ENCODE measurements around the gene FANCM. TPM values are rescaled to one million over a fixed set of nuclear protein-coding genes. Genes with fewer than 3 reads are reported as not detected.

The FANCM gene, protein sequence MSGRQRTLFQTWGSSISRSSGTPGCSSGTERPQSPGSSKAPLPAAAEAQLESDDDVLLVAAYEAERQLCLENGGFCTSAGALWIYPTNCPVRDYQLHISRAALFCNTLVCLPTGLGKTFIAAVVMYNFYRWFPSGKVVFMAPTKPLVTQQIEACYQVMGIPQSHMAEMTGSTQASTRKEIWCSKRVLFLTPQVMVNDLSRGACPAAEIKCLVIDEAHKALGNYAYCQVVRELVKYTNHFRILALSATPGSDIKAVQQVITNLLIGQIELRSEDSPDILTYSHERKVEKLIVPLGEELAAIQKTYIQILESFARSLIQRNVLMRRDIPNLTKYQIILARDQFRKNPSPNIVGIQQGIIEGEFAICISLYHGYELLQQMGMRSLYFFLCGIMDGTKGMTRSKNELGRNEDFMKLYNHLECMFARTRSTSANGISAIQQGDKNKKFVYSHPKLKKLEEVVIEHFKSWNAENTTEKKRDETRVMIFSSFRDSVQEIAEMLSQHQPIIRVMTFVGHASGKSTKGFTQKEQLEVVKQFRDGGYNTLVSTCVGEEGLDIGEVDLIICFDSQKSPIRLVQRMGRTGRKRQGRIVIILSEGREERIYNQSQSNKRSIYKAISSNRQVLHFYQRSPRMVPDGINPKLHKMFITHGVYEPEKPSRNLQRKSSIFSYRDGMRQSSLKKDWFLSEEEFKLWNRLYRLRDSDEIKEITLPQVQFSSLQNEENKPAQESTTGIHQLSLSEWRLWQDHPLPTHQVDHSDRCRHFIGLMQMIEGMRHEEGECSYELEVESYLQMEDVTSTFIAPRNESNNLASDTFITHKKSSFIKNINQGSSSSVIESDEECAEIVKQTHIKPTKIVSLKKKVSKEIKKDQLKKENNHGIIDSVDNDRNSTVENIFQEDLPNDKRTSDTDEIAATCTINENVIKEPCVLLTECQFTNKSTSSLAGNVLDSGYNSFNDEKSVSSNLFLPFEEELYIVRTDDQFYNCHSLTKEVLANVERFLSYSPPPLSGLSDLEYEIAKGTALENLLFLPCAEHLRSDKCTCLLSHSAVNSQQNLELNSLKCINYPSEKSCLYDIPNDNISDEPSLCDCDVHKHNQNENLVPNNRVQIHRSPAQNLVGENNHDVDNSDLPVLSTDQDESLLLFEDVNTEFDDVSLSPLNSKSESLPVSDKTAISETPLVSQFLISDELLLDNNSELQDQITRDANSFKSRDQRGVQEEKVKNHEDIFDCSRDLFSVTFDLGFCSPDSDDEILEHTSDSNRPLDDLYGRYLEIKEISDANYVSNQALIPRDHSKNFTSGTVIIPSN (N-terminal part only)
- total RNA-seq (1 to 10 TPM; 7.9 to 8.9 TPM), total RNA-seq (18.7 to 21.2 reads per million in 2 donors)

GRCh38 chr14:45135659-45136395, at the start of gene FANCM:
FANCM (plus strand) TSS chr14:45135930; CDS start chr14:45136032, 102 bp downstream.
- ATAC-seq, result peak; percentile 58

DNA sequence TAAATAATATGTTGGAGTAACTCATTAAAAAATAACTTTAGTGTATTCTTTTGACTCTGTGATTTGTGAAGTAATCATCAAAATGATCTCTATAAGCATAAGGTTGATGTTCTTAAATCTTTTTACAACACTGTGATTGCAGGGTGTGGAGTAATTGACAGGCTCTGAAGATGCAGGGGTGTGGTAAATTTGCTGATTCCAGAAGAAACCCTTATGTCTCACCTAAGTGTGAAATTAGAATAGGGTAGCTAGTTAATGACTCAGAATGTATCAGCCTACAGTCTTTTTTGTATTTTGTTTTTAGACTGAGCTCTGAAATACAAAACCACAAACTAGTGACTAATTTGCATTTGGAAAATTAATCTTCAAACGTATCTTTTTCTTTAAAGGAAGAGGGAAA, 45.9 kb upstream of the FANCM start:
- no peaks in the 10 kb centered on the region for H3K9me3 ChIP-seq (ENCODE audit: control insufficient read depth, low read length, poor library complexity, severe bottlenecking)
- H3K36me3 Mint-ChIP-seq (ENCODE audit: low read depth), result no peaks in the 10 kb centered on the region
- no peak overlapping the region for H3K4me3 Mint-ChIP-seq
- H3K4me1 Mint-ChIP-seq, result peaks cover 46% of the 10 kb centered on the region
- H3K27ac Mint-ChIP-seq, result peak overlapping the region; percentile 49
- DNase-seq (no peak), ATAC-seq (peak; percentile 44)
- H3K27me3 Mint-ChIP-seq, result no peaks in the 10 kb centered on the region

More at GRCh38 chr14:45135659-45136395, at the start of gene FANCM:
- Mint-ChIP-seq H3K27me3 (no peaks in the 10 kb centered on the region), H3K4me1 (peaks cover 31% of the 10 kb centered on the region), H3K27ac (peak within 1 kb of the TSS; percentile 99), H3K36me3 (ENCODE audit: low read depth) (no peaks in the 10 kb centered on the region), H3K4me3 (peak within 1 kb of the TSS; percentile 99)
- DNase-seq, result peak; percentile 61 to 79 (median 68)
- no peaks in the 10 kb centered on the region for H3K9me3 ChIP-seq (ENCODE audit: control insufficient read depth, low read length, poor library complexity, severe bottlenecking)

DNA sequence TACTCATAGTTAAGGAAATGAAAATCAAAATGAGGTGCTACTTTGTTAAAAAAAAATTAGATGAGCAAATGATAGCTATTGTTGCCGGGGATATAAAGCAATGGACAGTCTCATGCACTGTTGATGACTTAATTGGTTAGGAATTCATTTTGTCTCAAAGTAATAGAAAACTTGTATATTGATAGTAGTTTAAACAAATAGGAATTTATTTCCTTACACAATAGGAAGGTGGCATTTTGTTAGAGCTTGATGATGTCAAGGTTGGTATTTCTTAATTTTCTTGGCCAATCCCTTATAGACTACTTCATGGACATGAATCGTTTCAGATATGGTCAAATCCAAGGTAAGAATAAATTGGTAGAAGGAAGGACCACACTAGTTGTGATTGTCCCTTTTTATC, 44.0 kb upstream of the FANCM start:
- ATAC-seq (no peak), DNase-seq (no peak)
- peak overlapping the region; percentile 16 for H3K27ac Mint-ChIP-seq
- peaks cover 35% of the 10 kb centered on the region for H3K4me1 Mint-ChIP-seq
- no peak overlapping the region for H3K4me3 Mint-ChIP-seq
- H3K36me3 Mint-ChIP-seq (ENCODE audit: low read depth), result peaks cover 3% of the 10 kb centered on the region
- H3K9me3 ChIP-seq (ENCODE audit: control insufficient read depth, low read length, poor library complexity, severe bottlenecking), result no peaks in the 10 kb centered on the region
- no peaks in the 10 kb centered on the region for H3K27me3 Mint-ChIP-seq

- Mint-ChIP-seq H3K4me1 (peaks cover 19% of the 10 kb centered on the region), H3K4me3 (no peak overlapping the region), H3K36me3 (ENCODE audit: low read depth) (peaks cover 8% of the 10 kb centered on the region), H3K27ac (no peak overlapping the region), H3K27me3 (no peaks in the 10 kb centered on the region)
- no peaks in the 10 kb centered on the region for H3K9me3 ChIP-seq (ENCODE audit: control insufficient read depth, low read length, poor library complexity, severe bottlenecking)
- DNase-seq (no peak), ATAC-seq (no peak)
Observed at GRCh38 chr14:45094275-45094674, 41.5 kb upstream of the FANCM start.

DNA sequence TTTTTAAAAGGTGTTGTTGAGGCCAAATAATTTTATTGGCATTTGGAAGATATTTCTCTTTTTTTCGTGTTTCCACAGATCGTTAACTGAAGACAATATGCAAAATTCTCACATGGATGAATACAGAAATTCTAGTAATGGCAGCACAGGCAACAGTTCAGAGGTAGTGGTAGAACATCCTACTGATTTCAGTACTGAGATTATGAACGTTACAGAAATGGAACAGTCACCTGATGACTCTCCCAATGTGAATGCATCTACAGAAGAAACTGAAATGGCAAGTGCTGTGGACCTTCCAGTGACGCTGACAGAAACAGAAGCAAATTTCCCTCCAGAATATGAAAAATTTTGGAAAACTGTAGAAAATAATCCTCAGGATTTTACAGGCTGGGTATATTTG, 40.6 kb upstream of the FANCM start:
- Mint-ChIP-seq H3K4me3 (no peak overlapping the region), H3K36me3 (ENCODE audit: low read depth) (peaks cover 8% of the 10 kb centered on the region), H3K27me3 (no peaks in the 10 kb centered on the region), H3K27ac (no peak overlapping the region), H3K4me1 (peaks cover 15% of the 10 kb centered on the region)
- H3K9me3 ChIP-seq (ENCODE audit: control insufficient read depth, low read length, poor library complexity, severe bottlenecking), result no peaks in the 10 kb centered on the region
- DNase-seq (no peak), ATAC-seq (no peak)

GRCh38 chr14:45096218-45096617, 39.5 kb upstream of the FANCM start:
- Mint-ChIP-seq H3K4me1 (peaks cover 15% of the 10 kb centered on the region), H3K27me3 (no peaks in the 10 kb centered on the region), H3K4me3 (no peak overlapping the region), H3K27ac (no peak overlapping the region), H3K36me3 (ENCODE audit: low read depth) (peaks cover 8% of the 10 kb centered on the region)
- ATAC-seq (no peak), DNase-seq (no peak)
- no peaks in the 10 kb centered on the region for H3K9me3 ChIP-seq (ENCODE audit: control insufficient read depth, low read length, poor library complexity, severe bottlenecking)

DNA sequence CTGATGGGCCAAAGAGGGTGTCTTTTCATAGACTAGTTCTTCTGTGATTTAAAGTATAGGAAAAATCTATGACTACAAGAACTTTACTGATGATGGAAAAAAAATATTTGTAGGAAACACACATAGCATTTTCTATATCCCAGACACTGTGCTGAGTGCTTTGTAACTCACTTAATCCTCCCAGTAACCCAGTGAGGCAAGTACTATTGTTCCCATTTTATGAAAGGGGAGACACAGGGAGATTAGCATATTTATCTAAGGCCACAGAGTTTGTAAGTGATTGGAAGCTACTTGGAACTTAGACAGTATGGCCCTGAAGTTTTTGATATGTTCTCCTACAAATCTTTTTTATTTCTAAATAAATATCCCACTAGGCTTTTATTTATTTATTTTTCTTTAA, 31.9 kb upstream of the FANCM start:
- ATAC-seq (no peak), DNase-seq (no peak)
- Mint-ChIP-seq H3K27me3 (no peaks in the 10 kb centered on the region), H3K4me3 (no peak overlapping the region), H3K36me3 (ENCODE audit: low read depth) (peaks cover 6% of the 10 kb centered on the region), H3K27ac (no peak overlapping the region), H3K4me1 (peaks cover 5% of the 10 kb centered on the region)
- H3K9me3 ChIP-seq (ENCODE audit: control insufficient read depth, low read length, poor library complexity, severe bottlenecking), result no peaks in the 10 kb centered on the region

DNA sequence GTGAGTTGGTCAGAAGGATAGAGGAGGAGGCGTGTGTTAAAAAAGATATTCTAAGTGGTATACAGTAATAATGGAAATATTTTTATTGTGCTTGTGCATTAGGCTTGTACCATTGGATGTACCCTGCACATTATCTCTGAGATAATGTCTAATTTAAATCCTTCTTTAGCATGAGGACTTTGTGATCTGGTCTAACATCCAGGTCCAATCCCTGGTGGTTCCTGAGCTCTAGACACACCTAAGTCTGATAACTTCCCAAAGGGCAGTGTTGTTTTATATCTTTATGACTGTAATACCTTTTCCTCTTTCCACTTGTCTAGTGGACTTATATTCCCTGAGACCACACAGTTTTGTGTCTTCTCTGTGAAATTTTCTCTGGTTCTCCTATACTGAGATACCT, 31.2 kb upstream of the FANCM start:
- no peak overlapping the region for H3K4me3 Mint-ChIP-seq
- H3K4me1 Mint-ChIP-seq, result peaks cover 7% of the 10 kb centered on the region
- H3K27me3 Mint-ChIP-seq, result no peaks in the 10 kb centered on the region
- H3K36me3 Mint-ChIP-seq (ENCODE audit: low read depth), result peaks cover 8% of the 10 kb centered on the region
- no peak overlapping the region for H3K27ac Mint-ChIP-seq
- H3K9me3 ChIP-seq (ENCODE audit: control insufficient read depth, low read length, poor library complexity, severe bottlenecking), result no peaks in the 10 kb centered on the region
- ATAC-seq (no peak), DNase-seq (no peak)

DNA sequence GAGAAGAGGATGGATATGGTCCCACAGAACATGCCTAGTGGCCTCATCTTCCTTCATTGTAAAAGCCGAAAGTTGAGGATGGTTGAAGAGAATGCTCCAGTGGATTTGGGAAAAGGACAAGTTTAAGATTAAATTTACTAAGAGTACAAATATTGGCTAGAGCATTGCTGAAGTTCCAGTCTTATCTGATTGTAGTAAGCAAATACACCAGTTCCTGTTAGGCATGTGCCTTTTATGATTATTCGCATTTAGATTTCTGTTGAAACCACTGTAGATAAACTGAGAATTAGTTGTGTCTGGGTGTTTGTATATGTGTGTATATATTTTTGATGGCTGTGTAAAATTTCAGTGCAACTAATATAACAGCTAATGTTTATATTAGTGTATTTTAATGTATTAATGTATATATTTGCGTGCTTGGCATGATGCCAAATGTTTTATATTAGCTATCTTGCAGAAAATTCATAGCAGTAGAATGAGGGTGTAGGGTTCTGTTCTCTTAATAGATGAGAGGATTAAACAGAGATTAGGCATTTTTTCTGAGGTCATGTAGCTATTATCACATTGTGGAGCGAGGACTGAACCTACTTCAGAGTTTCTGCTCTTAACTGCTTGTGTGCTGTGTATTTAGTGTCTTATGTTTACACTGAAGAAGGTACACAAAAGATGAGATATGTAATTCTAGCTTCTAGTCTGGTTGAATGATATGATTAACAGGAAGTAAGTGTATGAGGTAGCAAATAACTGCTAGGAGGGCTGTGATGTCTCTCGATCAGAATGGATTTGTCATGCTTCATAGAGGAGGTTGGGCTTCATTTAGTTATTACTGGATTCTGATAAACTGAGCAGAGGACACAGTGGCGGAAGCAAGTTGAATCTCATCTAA, 22.6 kb upstream of the FANCM start:
- peaks cover 12% of the 10 kb centered on the region for H3K36me3 Mint-ChIP-seq (ENCODE audit: low read depth)

DNA sequence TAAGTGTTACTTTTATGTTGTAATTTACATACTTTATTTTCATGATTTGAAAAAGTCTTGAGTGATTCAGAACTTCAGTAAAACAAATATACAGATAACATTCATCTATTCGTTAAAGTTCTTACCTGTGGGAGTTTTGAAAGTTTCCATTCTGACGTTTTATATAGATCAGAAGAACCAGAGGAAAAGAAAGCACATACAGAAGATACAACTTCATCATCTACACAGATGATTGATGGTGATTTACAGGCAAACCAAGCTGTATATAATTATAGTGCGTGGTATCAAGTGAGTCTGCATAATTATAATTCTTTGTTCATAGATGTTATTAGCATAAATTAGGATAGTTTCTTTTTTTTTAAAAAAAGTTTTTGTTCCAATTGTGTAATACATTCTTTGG, 21.4 kb upstream of the FANCM start:
- H3K27ac Mint-ChIP-seq, result peak overlapping the region; percentile 88
- peaks cover 10% of the 10 kb centered on the region for H3K4me1 Mint-ChIP-seq
- H3K27me3 Mint-ChIP-seq, result no peaks in the 10 kb centered on the region
- peaks cover 9% of the 10 kb centered on the region for H3K36me3 Mint-ChIP-seq (ENCODE audit: low read depth)
- ATAC-seq, result no peak
- H3K9me3 ChIP-seq (ENCODE audit: control insufficient read depth, low read length, poor library complexity, severe bottlenecking), result no peaks in the 10 kb centered on the region
- DNase-seq, result no peak
- H3K4me3 Mint-ChIP-seq, result no peak overlapping the region

More for the DNA sequence above, 22.6 kb upstream of the FANCM start:
- DNase-seq, result no peak
- H3K4me3 Mint-ChIP-seq, result peak overlapping the region; percentile 59
- peak overlapping the region; percentile 88 for H3K27ac Mint-ChIP-seq
- ATAC-seq, result no peak
- no peaks in the 10 kb centered on the region for H3K9me3 ChIP-seq (ENCODE audit: control insufficient read depth, low read length, poor library complexity, severe bottlenecking)
- no peaks in the 10 kb centered on the region for H3K27me3 Mint-ChIP-seq
- H3K4me1 Mint-ChIP-seq, result peaks cover 13% of the 10 kb centered on the region

GRCh38 chr14:45118594-45118993, 17.1 kb upstream of the FANCM start:
- Mint-ChIP-seq H3K4me3 (no peak overlapping the region), H3K27me3 (no peaks in the 10 kb centered on the region)

More at GRCh38 chr14:45118594-45118993, 17.1 kb upstream of the FANCM start:
- no peak for DNase-seq
- H3K27ac Mint-ChIP-seq, result no peak overlapping the region
- H3K4me1 Mint-ChIP-seq, result peaks cover 4% of the 10 kb centered on the region
- H3K9me3 ChIP-seq (ENCODE audit: control insufficient read depth, low read length, poor library complexity, severe bottlenecking), result no peaks in the 10 kb centered on the region
- ATAC-seq, result no peak
- H3K36me3 Mint-ChIP-seq (ENCODE audit: low read depth), result peaks cover 5% of the 10 kb centered on the region
